Amniotic epithelial cell (primary cell): Measurements from ENCODE around the gene PHKA2.
A peak's percentile ranks its signal among the peaks of the same experiment; 100 is the strongest.
"Not testable (repeated sequence)": the region's sequence is repeated elsewhere in the genome, so short reads cannot be mapped to it uniquely, and the experiment has no call there.

Experiments
- DNase-seq: peaks from one replicate; pipeline ENCODE4 v3.0.0-alpha.2; 2010; ENCODE audit warnings: low read depth

Gene PHKA2

GRCh38 chrX:18856645-18856997 lies 127.3 kb downstream of the PHKA2 start:
- no peak for DNase-seq

- DNase-seq = peak; percentile 23
Measured at GRCh38 chrX:18855919-18856644, 127.8 kb downstream of the PHKA2 start.

- DNase-seq = not testable (repeated sequence)
Measured at GRCh38 chrX:18847901-18848300, 136.0 kb downstream of the PHKA2 start.
